ENCODE data around the gene HPDL.
A peak's percentile ranks its signal among the peaks of the same experiment; 100 is the strongest.
"Not testable (repeated sequence)": the region's sequence is repeated elsewhere in the genome, so short reads cannot be mapped to it uniquely, and the experiment has no call there.

HPDL gene

DNA sequence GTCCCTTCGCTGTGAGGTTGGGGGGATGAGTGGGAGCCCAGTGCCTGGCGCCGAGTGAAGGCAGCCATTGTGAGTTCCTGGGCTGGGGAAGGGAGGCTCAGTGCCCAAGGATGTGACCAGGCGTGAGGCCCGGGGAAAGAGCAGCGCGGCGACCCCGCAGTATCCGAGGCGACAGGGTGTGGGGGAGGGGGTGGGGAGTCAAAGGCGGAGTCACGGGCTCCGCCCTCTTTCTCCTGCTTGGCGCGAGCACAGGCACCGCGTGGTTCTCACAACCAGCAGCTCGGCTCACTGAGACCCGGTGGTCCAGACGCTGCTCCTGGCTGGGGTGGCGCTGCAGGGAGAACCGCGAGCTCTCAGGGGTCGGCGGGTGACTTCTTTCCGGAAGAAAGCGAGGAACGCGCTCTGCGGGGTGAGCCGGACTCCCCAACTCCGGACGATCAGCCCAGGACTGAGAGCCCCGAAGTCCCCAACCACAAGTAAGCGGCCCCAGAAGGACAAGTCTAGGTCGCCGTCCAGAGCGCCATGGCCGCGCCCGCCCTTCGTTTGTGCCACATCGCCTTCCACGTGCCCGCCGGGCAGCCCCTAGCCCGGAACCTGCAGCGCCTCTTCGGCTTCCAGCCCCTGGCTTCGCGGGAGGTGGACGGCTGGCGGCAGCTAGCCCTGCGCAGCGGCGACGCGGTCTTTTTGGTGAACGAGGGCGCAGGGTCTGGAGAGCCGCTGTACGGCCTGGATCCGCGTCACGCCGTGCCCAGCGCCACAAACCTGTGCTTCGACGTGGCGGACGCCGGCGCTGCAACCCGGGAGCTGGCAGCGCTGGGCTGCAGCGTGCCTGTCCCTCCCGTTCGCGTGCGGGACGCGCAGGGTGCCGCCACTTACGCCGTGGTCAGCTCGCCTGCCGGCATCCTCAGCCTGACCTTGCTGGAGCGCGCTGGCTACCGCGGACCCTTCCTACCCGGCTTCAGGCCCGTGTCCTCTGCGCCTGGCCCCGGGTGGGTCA is at the start of gene HPDL:
HPDL (plus strand) TSS at position 269 of the 997 bp plus-strand sequence; CDS start at position 523, 254 bp downstream.
- DNase-seq: peak; percentile 59

DNA sequence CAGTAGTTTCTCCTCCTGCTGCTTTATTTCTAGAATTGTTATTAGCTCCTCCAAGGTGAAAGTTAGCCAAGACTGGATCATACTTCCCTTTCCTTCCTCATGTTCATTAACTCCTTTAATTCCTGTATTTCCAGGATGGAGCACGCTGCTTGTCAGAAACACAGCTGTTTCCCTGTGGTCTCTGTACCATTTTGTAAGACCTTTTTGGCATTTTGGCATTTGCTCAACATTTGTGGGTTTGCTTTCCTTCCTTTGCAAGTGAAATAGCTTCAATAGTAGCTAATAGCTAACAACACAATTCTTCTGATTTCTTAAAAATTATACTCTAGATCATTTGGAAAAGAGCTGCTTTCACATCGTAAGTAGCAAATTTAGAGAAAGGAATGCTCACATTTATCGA is 44.3 kb upstream of the HPDL start:
- DNase-seq: no peak

DNA sequence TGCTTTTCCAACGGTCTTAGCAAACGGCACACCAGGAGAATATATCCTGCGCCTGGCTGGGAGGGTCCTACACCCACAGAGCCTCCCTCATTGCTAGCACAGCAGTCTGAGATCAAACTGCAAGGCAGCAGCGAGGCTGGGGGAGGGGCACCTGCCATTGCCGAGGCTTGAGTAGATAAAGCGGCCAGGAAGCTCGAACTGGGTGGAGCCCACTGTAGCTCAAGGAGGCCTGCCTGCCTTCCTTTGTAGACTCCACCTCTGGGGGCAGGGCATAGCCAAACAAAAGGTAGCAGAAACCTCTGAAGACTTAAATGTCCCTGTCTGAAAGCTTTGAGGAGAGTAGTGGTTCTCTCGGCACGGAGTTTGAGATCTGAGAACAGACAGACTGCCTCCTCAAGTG is 41.8 kb upstream of the HPDL start:
- DNase-seq: not testable (repeated sequence)

DNA sequence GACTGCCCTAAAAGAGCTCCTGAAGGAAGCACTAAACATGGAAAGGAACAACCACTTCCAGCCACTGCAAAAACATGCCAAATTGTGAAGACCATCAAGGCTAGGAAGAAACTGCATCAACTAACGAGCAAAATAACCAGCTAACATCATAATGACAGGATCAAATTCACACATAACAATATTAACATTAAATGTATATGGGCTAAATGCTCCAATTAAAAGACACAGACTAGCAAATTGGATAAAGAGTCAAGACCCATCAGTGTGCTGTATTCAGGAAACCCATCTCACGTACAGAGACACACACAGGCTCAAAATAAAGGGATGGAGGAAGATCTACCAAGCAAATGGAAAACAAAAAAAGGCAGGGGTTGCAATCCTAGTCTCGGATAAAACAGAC is 40.2 kb upstream of the HPDL start:
- DNase-seq: not testable (repeated sequence)

DNA sequence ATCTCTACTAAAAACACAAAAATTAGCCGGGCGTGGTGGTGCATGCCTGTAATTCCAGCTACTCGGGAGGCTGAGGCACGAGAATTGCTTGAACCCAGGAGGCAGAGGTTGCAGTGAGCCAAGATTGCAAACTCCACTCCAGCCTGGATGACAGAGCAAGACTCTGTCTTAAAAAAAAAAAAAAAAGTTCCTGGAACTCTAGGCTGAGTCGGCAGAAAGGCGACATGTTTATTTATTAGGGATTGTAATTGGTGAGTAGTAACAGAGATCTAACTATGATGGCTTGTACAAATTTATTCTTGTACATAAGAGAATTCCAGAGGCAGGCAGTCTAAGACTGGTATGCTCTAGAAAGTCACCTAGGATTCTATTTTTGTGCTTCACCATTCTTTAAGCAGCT is 35.7 kb upstream of the HPDL start:
- DNase-seq: not testable (repeated sequence)

DNA sequence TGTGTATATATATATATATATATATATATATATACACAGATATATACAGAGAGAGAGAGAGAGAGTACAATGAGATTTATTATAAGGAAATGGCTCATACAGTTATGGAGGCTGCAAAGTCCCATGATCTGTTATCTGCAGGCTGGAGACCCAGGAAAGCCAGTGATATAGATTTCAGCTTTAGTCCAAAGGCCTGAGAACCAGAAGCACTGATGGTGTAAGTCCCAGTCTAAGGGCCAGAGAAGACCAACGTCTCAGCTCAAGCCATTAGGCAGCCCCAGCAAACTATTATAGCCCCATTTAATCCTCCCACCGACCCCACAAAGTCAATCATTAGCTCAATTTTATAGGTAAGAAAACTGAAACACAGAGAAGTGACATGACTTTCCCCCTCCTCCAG is 35.0 kb upstream of the HPDL start:
- no peak for DNase-seq

DNA sequence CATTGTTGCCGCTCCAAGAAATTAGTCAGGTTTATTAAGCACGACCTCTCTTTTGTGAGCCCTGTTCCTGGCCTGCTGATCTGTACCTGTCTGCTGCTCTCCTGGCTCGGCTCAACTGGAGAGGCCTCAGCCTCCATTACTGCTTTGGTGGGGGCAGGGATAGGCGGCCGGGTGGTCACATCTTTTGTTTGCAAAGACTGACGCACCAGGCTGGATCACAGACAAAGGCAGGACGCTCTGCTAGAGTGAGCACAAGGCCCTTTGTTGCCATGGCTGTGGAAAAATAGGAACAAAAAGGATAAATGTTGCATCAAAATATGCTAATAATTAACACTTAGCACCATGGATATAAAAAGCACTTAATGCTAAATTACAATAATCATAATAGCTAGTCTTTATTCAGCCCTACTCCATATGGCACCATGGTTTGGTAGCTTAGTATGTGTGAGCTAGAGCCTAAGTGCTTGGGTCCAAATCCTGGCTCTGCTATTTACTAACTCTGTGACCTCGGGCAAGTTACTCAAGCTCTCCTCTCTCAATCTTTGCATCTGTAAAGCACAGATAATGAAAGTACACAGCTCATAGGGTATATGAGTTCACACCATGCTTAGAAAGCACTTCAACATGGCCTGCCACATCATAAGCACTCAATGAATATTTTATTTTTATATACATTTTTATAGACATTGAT is 28.9 kb upstream of the HPDL start:
- no peak for DNase-seq

DNA sequence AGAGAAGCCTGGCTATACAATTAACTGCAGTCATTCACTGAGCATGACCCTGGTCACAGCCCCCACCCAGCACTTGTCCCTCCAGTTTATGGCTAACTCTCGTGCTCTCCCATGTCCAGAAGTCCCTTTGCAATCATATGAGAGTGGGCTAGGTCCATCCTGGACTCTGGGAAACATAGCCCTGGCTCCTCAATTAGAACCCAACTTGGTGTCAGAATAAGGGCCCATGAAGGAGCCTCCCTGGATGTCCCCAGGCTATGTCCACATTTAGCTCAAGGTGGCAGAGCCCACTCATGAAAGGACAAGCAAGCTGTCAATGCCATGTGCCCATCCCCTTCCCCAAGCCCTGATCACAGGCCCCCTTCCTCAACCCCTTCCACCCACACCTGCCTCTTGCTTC is 27.4 kb upstream of the HPDL start:
- no peak for DNase-seq

DNA sequence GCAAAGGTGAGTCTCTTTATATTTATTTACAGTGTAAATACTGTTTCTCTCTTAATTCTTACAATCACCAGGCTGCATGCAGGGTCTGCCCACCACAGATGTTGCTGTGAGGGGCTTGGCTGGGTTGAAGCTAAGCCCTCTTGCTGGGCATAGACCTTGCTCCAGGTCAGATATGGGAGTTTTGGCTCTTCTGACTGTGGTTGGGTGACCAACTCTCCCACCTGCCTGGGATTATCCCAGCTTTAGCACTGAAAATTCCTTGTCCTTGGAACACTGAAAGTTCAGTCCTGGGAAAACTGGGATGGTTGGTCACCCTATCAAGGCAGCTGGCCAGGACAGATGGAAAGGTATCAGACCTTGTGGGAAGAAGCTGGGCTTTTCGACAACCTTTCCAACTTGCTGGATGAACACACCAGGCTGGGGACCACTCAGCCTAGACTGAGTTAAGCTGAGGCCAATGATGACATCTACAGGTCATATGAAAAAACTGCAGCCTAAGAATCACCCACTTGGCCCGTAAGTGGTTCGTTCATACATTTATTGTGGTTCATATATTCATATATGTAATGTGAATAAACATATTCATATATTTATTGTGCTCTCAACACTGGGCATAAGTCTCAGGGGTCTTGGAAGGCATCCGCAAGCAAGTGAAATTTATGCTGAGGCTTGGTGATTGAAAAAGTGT is 26.6 kb upstream of the HPDL start:
- DNase-seq: peak; percentile 76

DNA sequence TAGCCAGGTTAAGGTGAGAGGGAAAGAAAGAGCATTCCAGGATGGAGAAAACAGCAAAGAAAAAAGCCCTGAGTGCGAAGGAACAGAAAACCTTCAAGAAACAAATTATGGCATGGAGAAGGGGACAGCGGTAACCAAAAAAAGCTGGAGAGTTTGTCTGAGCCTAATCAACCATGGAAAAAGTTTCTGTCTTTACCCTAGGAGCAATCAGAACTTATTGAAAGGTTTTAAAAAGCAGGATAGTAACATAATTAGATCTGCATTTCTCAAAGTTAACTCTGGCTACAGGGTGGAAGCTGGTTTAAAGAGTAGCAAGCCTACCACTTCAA is 26.1 kb upstream of the HPDL start:
- no peak for DNase-seq

DNA sequence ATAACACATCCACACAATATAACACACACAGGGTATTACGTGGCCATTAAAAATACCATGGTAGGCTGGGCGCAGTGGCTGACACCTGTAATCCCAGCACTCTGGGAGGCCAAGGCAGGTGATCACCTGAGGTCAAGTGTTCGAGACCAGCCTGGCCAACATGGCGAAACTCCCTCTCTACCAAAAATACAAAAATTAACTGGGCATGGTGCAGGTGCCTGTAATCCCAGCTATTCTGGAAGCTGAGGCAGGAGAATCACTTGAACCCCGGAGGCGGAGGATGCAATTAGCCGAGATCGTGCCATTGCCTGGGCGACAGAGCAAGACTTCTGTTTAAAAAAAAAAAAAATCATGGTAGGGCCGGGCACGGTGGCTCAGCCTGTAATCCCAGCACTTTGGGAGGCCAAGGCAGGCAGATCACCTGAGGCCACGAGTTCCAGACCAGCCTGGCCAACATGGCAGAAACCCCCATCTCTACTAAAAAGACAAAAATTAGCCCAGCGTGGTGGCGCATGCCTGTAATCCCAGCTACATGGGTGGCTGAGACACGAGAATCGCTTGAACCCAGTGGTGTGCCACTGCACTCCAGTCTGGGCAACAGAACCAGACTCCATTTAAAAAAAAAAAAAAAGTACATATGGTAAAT is 24.1 kb upstream of the HPDL start:
- no peak for DNase-seq

DNA sequence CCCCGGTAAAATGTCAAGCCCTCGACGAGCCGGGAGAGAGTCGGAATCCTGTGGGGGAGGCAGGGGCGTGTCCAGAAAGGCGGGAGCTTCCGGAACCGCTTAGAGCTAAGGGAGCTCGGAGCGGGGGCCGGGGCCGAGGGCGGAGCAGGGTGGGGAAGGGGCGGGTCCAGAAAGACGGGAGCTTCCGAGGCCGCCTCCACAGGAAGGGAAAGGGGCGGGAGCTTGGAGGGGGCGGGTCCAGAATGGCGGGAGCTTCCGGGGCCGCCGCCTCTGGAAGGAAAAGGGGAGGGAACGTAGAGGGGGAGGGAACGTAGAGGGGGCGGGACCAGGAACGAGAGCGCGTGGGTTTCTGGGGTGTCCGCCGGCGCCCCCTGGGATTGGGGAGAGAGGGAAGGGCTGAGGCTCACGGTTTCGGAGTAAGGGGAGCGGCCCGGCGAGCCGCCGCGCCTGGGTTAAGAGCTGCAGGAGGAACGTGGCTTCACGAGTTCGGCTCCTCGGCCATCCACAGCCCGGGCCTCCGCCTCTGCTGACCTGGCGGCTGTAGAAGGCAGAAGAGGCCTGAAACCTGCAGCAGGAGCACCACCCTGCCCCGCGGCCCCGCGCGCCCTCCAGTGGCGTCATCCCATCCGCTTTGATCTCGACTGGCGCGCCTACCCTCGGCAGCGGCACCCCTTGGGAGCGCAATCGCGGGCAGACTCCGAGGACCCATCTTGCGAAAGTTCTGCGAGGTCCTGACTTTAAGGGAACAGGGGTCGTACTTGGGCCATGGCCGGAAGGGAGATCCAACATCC is 23.0 kb upstream of the HPDL start:
- DNase-seq: peak; percentile 99

DNA sequence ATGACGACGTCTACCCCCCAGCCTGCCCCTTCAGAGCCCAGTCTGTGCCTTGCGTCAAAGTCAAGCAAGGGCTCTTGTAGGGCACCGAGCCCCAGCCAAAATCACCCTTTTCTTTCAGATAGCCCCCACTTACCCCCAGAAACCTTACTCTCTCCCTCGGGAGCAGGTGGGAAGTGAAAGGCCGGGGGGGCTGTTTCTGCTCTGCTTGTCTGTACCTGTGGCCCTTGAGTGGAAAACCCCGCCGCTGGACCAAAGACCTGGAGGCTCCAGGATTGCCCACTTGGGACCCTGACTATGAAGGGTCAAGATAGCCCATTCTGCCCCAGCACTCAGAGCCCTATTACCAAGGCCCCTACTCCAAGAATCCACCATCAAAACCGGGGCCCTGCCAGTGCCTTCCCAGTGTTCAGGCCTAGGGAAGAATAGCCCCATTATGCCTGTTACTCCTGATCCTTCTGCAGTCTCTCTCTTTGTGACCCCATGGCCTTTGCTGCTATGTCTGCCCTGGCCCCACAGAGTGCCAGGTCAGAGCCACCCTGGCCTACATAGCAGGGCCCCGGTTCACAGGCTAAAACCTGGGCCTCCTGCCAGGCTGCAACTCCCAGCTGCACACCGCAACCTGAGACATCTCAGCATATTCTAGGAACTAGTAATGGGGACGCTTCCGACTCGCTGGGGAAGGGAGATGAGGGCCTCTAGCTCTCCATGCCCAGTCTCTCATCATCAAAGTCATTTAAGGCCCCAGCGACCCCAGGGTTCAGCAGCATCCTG is 22.2 kb upstream of the HPDL start:
- peak; percentile 0 for DNase-seq

DNA sequence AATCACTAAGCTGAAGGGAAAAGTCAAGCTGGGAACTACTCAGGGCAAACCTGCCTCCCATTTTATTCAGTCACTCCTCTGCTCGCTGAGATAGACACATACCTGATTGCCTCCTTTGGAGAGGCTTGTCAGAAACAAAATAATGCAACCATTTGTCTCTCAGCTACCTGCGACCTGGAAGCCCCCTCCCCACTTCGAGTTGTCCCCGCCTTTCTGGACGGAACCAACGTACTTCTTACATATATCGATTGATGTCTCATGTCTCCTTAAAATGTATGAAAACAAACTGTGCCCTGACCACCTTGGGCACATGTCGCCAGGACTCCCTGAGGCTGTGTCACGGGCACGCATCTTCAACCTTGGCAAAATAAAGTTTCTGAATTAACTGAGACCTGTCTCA is 21.5 kb upstream of the HPDL start:
- no peak for DNase-seq

DNA sequence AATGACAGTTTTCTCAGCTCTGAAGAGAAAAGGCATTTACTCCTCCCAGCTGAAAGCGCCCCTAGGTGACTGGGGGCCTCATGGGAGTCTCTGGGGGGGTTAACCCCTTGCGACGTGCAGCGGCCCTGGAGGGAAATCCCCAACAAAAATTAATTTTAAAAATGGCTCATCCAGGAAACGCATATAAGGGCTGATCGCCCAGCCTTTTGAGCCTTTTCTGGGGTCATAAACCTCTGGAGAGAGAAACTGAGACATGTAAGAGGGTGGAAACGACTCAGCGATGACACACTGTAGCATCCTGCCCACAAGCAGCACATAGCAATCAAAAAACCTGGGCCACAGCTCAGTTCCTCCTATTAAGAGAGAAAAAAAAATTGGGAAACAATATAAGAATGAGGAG is 20.4 kb upstream of the HPDL start:
- DNase-seq: no peak

DNA sequence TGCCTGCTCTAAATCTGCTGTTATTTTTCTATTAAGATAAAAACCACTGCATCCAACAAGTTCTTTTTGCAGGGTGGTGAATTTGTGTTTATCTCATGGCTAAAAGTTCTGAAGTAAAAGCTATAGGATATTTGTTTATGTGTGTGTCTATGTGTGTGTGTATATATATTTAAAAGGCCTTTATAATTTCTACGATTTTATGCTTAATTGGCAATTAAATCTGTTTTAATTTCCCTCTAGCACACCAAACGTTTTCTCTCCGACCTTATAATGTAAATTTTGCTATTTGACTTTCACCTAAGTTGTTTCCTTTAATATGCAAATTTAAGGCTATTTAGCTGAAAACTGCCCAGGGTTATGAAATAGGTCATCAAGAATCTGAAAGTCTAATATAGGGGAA is 19.8 kb upstream of the HPDL start:
- DNase-seq: no peak

DNA sequence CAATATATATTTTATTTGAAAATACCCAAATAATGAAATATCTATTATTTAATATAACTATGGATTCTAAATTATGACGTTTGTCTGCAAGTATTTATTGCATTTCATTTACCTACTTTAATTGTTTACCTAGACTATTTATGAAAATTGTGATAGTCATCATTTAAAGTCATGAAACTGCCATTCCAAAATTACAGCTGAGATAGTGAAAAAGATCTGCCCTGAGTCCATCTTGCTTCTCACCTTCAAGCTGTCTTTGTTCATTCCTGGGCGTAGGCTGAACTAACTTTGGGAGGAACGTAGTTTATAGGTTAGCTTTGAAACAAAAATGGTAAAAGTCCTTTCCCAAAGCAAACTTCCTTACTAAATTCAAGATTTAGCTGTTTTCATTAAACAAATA is 12.4 kb upstream of the HPDL start:
- DNase-seq: no peak

DNA sequence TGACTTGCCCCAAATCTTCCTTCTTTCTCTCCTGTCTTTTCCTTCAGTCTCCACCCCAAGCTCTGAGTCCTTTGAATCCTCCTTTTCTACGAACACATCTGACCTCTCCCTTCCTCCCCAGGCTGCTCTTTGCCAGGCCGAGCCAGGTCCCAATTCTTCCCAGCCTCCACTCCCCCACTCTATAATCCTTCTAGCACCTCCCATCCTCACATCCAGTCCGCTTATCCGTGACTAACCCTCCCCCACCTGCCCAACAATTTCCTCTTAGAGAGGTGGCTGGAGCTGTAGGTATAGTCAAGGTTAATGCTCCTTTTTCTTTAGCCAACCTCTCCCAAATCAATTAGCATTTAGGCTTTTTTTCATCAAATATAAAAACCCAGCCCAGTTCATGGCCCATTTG is 9.5 kb upstream of the HPDL start:
- no peak for DNase-seq

DNA sequence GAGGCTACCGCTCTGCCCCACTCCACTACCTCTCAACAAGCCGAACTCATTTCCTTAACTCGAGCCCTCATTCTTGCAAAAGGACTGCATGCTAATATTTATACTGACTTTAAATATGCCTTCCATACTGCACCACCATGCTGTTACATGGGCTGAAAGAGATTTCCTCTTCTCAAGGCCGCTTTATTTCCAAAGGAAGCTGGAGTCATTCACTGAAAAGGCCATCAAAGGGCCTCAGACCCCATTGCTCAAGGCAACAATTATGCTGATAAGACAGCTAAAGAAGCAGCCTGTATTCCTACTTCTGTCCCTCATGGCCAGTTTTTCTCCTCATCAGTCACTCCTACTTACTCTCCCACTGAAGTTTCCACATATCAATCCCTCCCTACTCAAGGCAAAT is 6.9 kb upstream of the HPDL start:
- no peak for DNase-seq

DNA sequence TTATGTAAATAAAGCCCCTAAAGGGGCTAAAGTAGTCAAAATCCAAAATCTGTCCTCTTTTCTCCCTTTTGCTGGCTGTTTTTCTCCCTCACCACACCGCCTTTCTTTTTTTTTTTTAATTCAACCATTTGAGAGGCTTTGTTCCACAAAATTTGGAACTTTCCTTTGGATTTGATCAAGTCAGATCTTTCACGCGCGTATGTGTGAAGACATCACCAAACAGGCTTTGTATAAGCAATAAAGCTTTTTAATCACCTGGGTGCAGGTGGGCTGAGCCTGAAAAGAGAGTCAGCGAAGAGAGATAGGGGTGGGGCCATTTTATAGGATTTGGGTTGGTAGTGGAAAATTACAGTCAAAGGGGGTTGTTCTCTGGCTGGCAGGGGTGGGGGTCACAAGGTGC is 5.3 kb upstream of the HPDL start:
- no peak for DNase-seq

DNA sequence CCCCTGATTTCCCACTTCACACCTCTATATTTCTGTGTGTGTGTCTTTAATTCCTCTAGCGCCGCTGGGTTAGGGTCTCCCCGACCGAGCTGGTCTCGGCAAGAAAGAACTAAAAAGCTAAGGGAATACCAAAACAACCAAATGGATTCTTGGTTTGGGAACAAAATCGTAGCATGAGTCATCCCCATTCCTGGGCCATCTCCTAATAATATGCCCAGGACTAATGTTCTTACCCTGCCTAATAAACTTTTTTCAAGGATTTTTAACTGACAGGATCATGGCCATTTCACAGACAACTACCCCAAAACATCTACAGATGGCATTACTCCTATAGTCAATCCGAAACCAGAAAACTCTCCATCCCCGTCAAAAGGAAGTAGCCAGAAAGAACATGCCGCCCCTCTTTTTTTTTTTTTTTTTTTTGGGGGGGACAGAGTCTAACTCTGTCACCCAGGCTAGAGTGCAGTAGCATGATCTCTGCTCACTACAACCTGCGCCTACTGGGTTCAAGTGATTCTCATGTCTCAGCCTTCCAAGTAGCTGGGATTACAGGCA is 4.1 kb upstream of the HPDL start:
- DNase-seq: no peak
